ENCODE data around the gene ERICH2.

- TF ChIP-seq CTCF (IDR thresholded peaks at IDR 0.05 in 2 of 3, conservative IDR thresholded peaks at IDR 0.05 in 1 of 3; ENCODE audit: borderline replicate concordance in 1 of 3, insufficient read depth in 1 of 3, low read depth in 2 of 3, low read length in 2 of 3) (no peak), ATF3 (IDR thresholded peaks at IDR 0.05) (no peak), RAD21 (IDR thresholded peaks at IDR 0.05; ENCODE audit: low read depth) (no peak), POLR2A (IDR thresholded peaks at IDR 0.05; ENCODE audit: borderline replicate concordance, extremely low read depth, insufficient read depth, insufficient read length) (no peak), SRF (IDR thresholded peaks at IDR 0.05; ENCODE audit: low read depth) (no peak), POLR2AphosphoS5 (IDR thresholded peaks at IDR 0.05; ENCODE audit: low read depth, low read length) (no peak), MAX (IDR thresholded peaks at IDR 0.05) (no peak), JUND (IDR thresholded peaks at IDR 0.05) (no peak), SIN3A (IDR thresholded peaks at IDR 0.05; ENCODE audit: low read depth) (no peak), EZH2 (IDR thresholded peaks at IDR 0.05) (no peak), REST (IDR thresholded peaks at IDR 0.05; ENCODE audit: low read depth) (no peak), ZNF274 (IDR thresholded peaks at IDR 0.05; ENCODE audit: low read depth, low read length) (no peak)
These were observed 48.0 kb downstream of the ERICH2 start for GRCh38 chr2:170818036-170818751.
